Measurements from ENCODE around the gene ITGB1BP2.
A peak's percentile ranks its signal among the peaks of the same experiment; 100 is the strongest.
"Not testable (repeated sequence)": the region's sequence is repeated elsewhere in the genome, so short reads cannot be mapped to it uniquely, and the experiment has no call there.

The ITGB1BP2 gene

GRCh38 chrX:71301195-71301924 lies at the start of gene ITGB1BP2:
Gene ITGB1BP2 (plus strand): TSS chrX:71301750. CDS start chrX:71301807, 57 bp downstream.
- DNase-seq (ENCODE audit: low read depth) = no peak

- no peak for DNase-seq (ENCODE audit: low read depth)
Observed at GRCh38 chrX:71252221-71252620, 49.3 kb upstream of the ITGB1BP2 start.

- peak; percentile 6 for DNase-seq (ENCODE audit: low read depth)
Observed at GRCh38 chrX:71253253-71254091, 48.1 kb upstream of the ITGB1BP2 start.

- DNase-seq (ENCODE audit: low read depth) = peak; percentile 67
Observed at GRCh38 chrX:71254092-71254963, 47.2 kb upstream of the ITGB1BP2 start, which contains the start of gene ZMYM3. Gene ZMYM3 (minus strand): TSS chrX:71254140. CDS start chrX:71253255, 885 bp downstream.

DNA sequence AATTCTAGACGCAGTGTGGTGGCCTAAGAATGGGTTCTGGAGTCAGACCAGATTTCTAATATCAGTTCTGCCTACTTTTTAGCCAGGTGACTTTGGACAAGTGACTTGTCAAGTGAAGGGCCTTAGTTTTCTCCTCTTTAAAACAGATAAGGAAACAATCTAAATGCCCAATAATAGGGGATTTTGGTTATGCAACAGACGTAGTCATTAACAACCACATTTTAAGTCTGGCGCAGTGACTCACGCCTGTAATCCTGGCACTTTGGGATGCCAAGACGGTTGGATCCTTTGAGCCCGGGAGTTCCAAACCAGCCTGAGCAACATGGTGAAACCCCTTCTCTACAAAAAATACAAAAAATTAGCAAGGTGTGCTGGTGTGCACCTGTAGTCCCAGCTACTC lies 45.5 kb upstream of the ITGB1BP2 start:
- DNase-seq (ENCODE audit: low read depth) = no peak

DNA sequence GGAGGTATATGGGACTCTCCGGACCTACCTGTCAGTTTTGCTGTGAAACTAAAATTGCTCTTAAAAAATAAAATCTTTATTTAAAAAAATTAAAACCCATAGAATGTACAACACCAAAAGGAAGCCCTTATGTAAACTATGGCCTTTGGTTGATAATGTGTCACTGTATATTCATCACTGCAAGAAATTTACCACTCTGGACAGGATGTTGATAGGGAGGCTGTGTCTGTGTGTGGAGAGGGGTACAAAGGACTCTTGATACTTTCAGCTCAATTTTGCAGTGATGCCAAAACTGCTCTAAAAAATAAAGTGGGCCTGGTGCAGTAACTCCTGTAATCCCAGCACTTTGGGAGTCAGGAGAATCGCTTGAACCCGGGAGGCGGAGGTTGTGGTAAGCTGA lies 44.7 kb upstream of the ITGB1BP2 start:
- no peak for DNase-seq (ENCODE audit: low read depth)

DNA sequence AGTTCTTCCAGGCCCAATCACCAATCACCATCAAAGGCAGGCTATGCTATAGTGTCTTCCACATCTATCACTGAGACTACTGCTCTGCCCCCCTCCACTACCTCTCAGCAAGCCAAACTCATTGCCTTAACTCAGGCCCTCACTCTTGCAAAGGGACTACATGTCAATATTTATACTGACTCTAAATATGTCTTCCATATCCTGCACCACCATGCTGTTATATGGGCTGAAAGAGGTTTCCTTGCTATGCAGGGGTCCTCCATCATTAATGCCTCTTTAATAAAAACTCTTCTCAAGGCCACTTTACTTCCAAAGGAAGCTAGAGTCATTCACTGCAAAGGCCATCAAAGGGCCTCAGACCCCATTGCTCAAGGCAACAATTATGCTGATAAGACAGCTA lies 32.9 kb upstream of the ITGB1BP2 start:
- not testable (repeated sequence) for DNase-seq (ENCODE audit: low read depth)

GRCh38 chrX:71269801-71270395 lies 31.7 kb upstream of the ITGB1BP2 start:
- no peak for DNase-seq (ENCODE audit: low read depth)

- DNase-seq (ENCODE audit: low read depth) = not testable (repeated sequence)
Observed at GRCh38 chrX:71272313-71272712, 29.2 kb upstream of the ITGB1BP2 start.

GRCh38 chrX:71281300-71281699 lies 20.2 kb upstream of the ITGB1BP2 start:
- DNase-seq (ENCODE audit: low read depth) = not testable (repeated sequence)

DNA sequence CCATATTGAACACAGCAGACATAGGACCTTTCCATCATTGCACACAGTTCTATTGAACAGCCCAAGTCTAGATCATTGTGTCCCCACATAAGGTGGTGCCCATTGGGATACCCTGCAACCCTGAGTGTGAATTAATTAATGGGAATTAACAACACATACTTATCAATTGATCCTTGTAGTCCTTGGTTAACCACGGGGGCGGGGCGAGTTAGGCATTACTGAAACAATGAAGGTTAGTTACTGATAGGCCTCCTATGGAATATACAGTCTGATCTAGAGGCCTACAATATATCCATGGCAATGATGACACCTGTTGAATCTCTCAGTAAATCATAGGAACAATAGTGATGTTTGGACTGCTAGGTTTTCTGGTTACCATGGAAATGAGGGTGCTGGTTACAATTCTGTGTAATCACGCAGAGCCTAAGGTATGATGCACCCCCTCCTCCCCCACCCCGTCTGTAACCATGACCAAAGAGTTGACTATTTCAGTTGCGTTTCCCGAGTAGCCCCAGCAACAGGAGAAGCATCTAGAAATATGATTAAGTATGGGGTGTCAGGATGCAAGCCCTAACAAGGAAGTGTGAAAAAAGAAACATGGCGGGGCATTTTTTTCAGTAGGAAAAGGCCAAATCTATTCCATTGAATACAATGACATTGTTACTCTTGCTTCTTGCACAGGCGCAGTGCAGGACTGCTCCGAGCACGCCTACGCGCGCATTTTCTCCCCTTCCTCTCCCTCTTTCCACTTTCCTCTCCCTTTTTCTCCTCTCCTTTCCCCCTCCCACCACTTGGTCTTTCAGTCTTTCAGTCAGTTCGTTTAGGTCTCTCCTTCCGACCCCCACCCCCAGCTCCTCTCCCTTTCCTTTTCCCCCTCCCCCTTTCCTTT lies 18.8 kb upstream of the ITGB1BP2 start:
- peak; percentile 16 for DNase-seq (ENCODE audit: low read depth)

DNA sequence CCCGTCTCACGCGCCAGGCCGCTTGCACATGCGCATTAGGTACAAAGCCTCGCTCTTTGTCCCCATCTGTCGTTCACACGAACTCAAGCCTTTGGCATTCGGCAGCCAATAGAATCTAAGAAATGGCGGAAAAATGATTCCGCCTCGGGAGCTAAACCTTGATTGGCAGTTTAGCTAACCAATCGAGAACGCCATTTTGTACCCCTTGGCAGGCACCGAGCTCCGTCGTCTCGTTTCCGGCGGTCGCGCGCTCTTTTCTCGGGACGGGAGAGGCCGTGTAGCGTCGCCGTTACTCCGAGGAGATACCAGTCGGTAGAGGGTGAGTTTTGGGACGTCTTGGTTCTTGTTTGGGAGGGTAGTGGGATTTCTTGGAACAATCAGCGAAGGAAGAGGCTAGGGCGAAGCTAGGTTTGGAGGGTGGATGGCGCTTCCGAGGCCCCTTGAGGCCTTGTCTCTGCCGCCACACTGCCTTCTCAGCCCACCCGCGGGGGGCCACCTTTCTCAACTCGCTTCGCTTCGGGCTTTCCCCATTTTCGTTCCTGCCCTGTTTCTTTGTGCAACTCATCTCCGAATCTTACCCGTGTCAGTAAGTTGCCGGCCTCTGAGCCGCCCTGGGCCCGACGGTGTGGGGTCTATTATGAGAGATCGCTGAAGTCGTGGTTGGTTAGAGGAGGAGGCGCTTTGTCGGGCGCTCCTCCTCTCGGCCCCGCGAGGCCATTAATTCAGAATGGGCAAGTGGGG lies 18.0 kb upstream of the ITGB1BP2 start, which contains the start of gene NONO:
Gene NONO, plus strand, starts transcription at position 233 of the 741 bp plus-strand sequence. CDS start 7,003 bp downstream, outside the sequence.
- peak; percentile 59 for DNase-seq (ENCODE audit: low read depth)

- DNase-seq (ENCODE audit: low read depth) = no peak
Observed at GRCh38 chrX:71285929-71286328, 15.6 kb upstream of the ITGB1BP2 start.

GRCh38 chrX:71291381-71291780 lies 10.2 kb upstream of the ITGB1BP2 start:
- no peak for DNase-seq (ENCODE audit: low read depth)

- no peak for DNase-seq (ENCODE audit: low read depth)
Observed at GRCh38 chrX:71292669-71293365, 8.7 kb upstream of the ITGB1BP2 start.

GRCh38 chrX:71296806-71297205 lies 4.7 kb upstream of the ITGB1BP2 start:
- no peak for DNase-seq (ENCODE audit: low read depth)

GRCh38 chrX:71298119-71298518 lies 3.4 kb upstream of the ITGB1BP2 start:
- no peak for DNase-seq (ENCODE audit: low read depth)

GRCh38 chrX:71300064-71300463 lies 1.5 kb upstream of the ITGB1BP2 start:
- not testable (repeated sequence) for DNase-seq (ENCODE audit: low read depth)

DNA sequence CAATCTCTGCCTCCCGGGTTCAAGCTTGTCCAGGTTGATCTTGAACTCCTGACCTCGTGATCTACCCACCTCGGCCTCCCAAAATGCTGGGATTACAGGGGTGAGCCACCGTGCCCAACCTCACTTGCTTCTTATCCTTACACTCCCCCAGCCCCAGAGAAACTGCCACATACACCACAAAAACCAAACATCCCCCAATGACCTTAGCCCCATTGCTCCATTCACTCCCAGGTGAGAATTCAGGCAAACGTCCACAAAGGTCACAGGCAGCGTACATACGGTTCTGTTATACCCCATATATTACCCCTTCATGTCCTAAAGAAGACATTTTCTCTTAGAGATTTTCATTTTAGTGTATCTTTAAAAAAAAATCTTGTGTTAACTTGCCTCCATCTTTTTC lies 1.1 kb upstream of the ITGB1BP2 start:
- not testable (repeated sequence) for DNase-seq (ENCODE audit: low read depth)

All from stimulated activated CD8-positive, alpha-beta memory T cell treated with anti-CD3 and anti-CD28 coated beads, Interleukin-4, amount 100 ng/mL, for 24 hours (primary cell).